ENCODE measurements around the gene ARHGEF18.
A peak's percentile ranks its signal among the peaks of the same experiment; 100 is the strongest.
"Not testable (repeated sequence)": the region's sequence is repeated elsewhere in the genome, so short reads cannot be mapped to it uniquely, and the experiment has no call there.

The ARHGEF18 gene

GRCh38 chr19:7348587-7349230 is at the start of gene ARHGEF18:
ARHGEF18 (plus strand) TSS chr19:7348937; CDS start chr19:7362891, 13,954 bp downstream.
- no peak for DNase-seq (ENCODE audit: low read depth)

- DNase-seq (ENCODE audit: low read depth), result no peak
These were observed 47.2 kb upstream of the ARHGEF18 start for GRCh38 chr19:7301525-7301924.

- DNase-seq (ENCODE audit: low read depth), result no peak
These were observed 45.3 kb upstream of the ARHGEF18 start for GRCh38 chr19:7303470-7303869.

GRCh38 chr19:7304200-7304599 is 44.5 kb upstream of the ARHGEF18 start:
- no peak for DNase-seq (ENCODE audit: low read depth)

- DNase-seq (ENCODE audit: low read depth), result no peak
These were observed 41.0 kb upstream of the ARHGEF18 start for GRCh38 chr19:7307590-7308218.

GRCh38 chr19:7308327-7308726 is 40.4 kb upstream of the ARHGEF18 start:
- not testable (repeated sequence) for DNase-seq (ENCODE audit: low read depth)

GRCh38 chr19:7311911-7312310 is 36.8 kb upstream of the ARHGEF18 start:
- DNase-seq (ENCODE audit: low read depth), result no peak

GRCh38 chr19:7312816-7313215 is 35.9 kb upstream of the ARHGEF18 start:
- DNase-seq (ENCODE audit: low read depth), result no peak

GRCh38 chr19:7318176-7318575 is 30.6 kb upstream of the ARHGEF18 start:
- DNase-seq (ENCODE audit: low read depth), result no peak

- DNase-seq (ENCODE audit: low read depth), result no peak
These were observed 22.4 kb upstream of the ARHGEF18 start for GRCh38 chr19:7326105-7326877.

GRCh38 chr19:7327802-7328201 is 20.9 kb upstream of the ARHGEF18 start:
- no peak for DNase-seq (ENCODE audit: low read depth)

GRCh38 chr19:7328647-7329046 is 20.1 kb upstream of the ARHGEF18 start:
- no peak for DNase-seq (ENCODE audit: low read depth)

- DNase-seq (ENCODE audit: low read depth), result no peak
These were observed 17.3 kb upstream of the ARHGEF18 start for GRCh38 chr19:7331446-7331845.

GRCh38 chr19:7333198-7334118 is 15.3 kb upstream of the ARHGEF18 start:
- DNase-seq (ENCODE audit: low read depth), result no peak

- no peak for DNase-seq (ENCODE audit: low read depth)
These were observed 12.3 kb upstream of the ARHGEF18 start for GRCh38 chr19:7336321-7336973.

GRCh38 chr19:7337380-7338194 is 11.2 kb upstream of the ARHGEF18 start:
- no peak for DNase-seq (ENCODE audit: low read depth)

GRCh38 chr19:7340959-7341837 is 7.5 kb upstream of the ARHGEF18 start:
- peak; percentile 47 for DNase-seq (ENCODE audit: low read depth)

- no peak for DNase-seq (ENCODE audit: low read depth)
These were observed 6.6 kb upstream of the ARHGEF18 start for GRCh38 chr19:7342143-7342542.

GRCh38 chr19:7346488-7346971 is 2.2 kb upstream of the ARHGEF18 start:
- DNase-seq (ENCODE audit: low read depth), result no peak
